PC-3 (cell line): Measurements from ENCODE around the gene ADAT3.

Experiments used
- EZH2 ChIP-seq: fragments of 300-600 bp; sonication (generic); IDR thresholded peaks from one replicate; pipeline ENCODE4 v1.6.1; 2017; ENCODE audit warnings: antibody characterized with exemption, mild to moderate bottlenecking, low read length; ENCODE audit not compliant: unreplicated experiment
- EZH2phosphoT487 ChIP-seq: fragments of 300-600 bp; sonication (generic); IDR thresholded peaks from 2 replicates; pipeline ENCODE4 v1.6.1; 2018; ENCODE audit warnings: mild to moderate bottlenecking, antibody characterized with exemption, low read length, borderline replicate concordance
- TF ChIP-seq, protein P1 (sequence below): fragments of 300-600 bp; sonication (generic); conservative IDR thresholded peaks from 2 replicates; pipeline ENCODE4 v1.5.1; 2017; ENCODE audit warnings: antibody characterized with exemption, low read depth, mild to moderate bottlenecking, low read length

DNA sequence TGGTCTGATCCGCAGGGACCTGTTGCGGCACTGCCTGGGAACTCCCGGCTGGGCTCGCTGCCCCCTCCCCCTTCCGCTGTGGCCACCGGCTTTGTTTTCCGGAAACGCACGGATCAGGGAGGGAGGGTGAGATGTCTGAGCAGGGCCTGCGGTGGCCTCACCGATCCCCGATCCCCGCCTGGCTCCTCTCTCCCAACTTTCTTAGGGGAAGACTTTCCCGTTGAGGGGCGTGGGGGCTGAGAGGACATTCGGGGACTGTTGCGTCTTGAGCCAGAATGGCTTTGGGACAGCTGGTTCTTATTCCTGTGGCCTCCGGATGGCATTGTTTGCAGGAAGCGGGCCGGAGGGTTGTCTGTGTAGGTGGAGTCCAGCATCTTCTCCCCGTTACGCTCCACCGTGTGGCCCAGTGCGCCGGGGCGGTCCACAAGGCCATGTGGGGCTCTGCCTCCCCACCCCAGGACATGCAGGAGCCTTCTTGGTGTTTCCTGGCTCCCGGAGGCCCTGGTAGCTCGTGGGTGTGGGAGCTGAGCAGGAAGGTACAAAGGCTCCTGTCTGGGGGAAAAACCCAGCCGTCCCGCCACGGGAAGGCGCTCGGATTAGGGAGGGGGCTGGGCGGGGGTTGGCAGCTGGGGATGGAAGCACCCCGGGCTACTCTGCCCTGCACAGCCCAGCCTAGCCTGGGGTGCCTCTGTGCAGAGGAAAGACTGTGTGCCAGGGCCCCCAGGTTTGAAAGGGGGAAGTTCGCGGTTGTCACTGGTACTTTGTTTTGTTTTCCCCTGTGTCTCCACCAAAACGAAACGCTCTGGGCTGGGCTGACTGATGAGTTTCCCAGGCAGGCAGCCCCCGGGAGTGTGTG, 37.1 kb downstream of the ADAT3 start:
- TF ChIP-seq, protein P1, sequence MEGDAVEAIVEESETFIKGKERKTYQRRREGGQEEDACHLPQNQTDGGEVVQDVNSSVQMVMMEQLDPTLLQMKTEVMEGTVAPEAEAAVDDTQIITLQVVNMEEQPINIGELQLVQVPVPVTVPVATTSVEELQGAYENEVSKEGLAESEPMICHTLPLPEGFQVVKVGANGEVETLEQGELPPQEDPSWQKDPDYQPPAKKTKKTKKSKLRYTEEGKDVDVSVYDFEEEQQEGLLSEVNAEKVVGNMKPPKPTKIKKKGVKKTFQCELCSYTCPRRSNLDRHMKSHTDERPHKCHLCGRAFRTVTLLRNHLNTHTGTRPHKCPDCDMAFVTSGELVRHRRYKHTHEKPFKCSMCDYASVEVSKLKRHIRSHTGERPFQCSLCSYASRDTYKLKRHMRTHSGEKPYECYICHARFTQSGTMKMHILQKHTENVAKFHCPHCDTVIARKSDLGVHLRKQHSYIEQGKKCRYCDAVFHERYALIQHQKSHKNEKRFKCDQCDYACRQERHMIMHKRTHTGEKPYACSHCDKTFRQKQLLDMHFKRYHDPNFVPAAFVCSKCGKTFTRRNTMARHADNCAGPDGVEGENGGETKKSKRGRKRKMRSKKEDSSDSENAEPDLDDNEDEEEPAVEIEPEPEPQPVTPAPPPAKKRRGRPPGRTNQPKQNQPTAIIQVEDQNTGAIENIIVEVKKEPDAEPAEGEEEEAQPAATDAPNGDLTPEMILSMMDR, result no peak
- no peak for TF ChIP-seq EZH2
- TF ChIP-seq EZH2phosphoT487, result no peak
